K562 (cell line): ENCODE data around the gene RYR1. TPM values are rescaled to one million over a fixed set of nuclear protein-coding genes. Genes with fewer than 3 reads are reported as not detected.
A peak's percentile ranks its signal among the peaks of the same experiment; 100 is the strongest.

Source experiments
- E2F1 ChIP-seq: sonication (generic); formaldehyde crosslinking; IDR thresholded peaks from 2 replicates; pipeline ENCODE4 v1.8.1; 2023; ENCODE audit warnings: mild to moderate bottlenecking, missing genetic modification reagents, moderate library complexity
- HDAC2 ChIP-seq: fragments of 450-650 bp; IDR thresholded peaks from 2 replicates; pipeline ENCODE4 v1.6.1; 2016; ENCODE audit warnings: mild to moderate bottlenecking
- HOMEZ ChIP-seq: fragments of 250-450 bp; sonication (Bioruptor Pico); IDR thresholded peaks from 2 replicates; pipeline ENCODE4 v1.4.0; 2020; ENCODE audit warnings: mild to moderate bottlenecking, moderate library complexity
- KHSRP ChIP-seq: fragments of 450-650 bp; IDR thresholded peaks from 2 replicates; pipeline ENCODE4 v1.6.1; 2017
- KLF16 ChIP-seq: IDR thresholded peaks from 2 replicates; pipeline ENCODE4 v1.6.1; 2016; ENCODE audit warnings: antibody characterized with exemption
- MAFK ChIP-seq: IDR thresholded peaks from 2 replicates; pipeline ENCODE4 v1.6.1; 2011; ENCODE audit warnings: low read length, improper control_type of control experiment
- MEF2A ChIP-seq: IDR thresholded peaks from 2 replicates; pipeline ENCODE4 v1.6.1; 2011; ENCODE audit warnings: low read depth, mild to moderate bottlenecking, low read length, moderate library complexity; ENCODE audit not compliant: control insufficient read depth
- MLLT1 ChIP-seq, 2 experiments: fragments of 450-650 bp; IDR thresholded peaks; 2 replicates each; pipeline ENCODE4 v1.6.1; 2016
- RAD21 ChIP-seq, 2 experiments: fragments of 250-450 bp in 1 of 2; fragments of 450-650 bp in 1 of 2; sonication (Bioruptor Pico) in 1 of 2; formaldehyde crosslinking in 1 of 2; IDR thresholded peaks in 1 of 2; conservative IDR thresholded peaks in 1 of 2; 2 replicates each; pipeline versions ENCODE4 v1.4.0 to v1.8.0; 2020 to 2022; ENCODE audit warnings: mild to moderate bottlenecking in 2 of 2, moderate library complexity in 1 of 2
- SMAD2 ChIP-seq: fragments of 150-350 bp; IDR thresholded peaks from 2 replicates; pipeline ENCODE4 v1.6.1; 2014; ENCODE audit warnings: low read depth, mild to moderate bottlenecking, low read length
- ZBTB9 ChIP-seq: fragments of 450-650 bp; formaldehyde crosslinking; IDR thresholded peaks from 2 replicates; pipeline ENCODE4 v1.4.0; 2020; ENCODE audit warnings: mild to moderate bottlenecking, moderate library complexity
- ZKSCAN3 ChIP-seq: fragments of 250-450 bp; sonication (Bioruptor Pico); IDR thresholded peaks from 2 replicates; pipeline ENCODE4 v1.4.0; 2020
- ZNF140 ChIP-seq: fragments of 250-450 bp; sonication (Bioruptor Pico); IDR thresholded peaks from 2 replicates; pipeline ENCODE4 v1.8.0; 2021; ENCODE audit warnings: moderate library complexity, mild to moderate bottlenecking, inconsistent platforms
- ZNF347 ChIP-seq: fragments of 450-650 bp; formaldehyde crosslinking; IDR thresholded peaks from 2 replicates; pipeline ENCODE4 v1.4.0; 2020; ENCODE audit warnings: low read depth, mild to moderate bottlenecking, moderate library complexity
- ZNF586 ChIP-seq: fragments of 450-650 bp; formaldehyde crosslinking; conservative IDR thresholded peaks from 2 replicates; pipeline ENCODE4 v1.4.0; 2020; ENCODE audit warnings: mild to moderate bottlenecking, moderate library complexity
- ZNF695 ChIP-seq: fragments of 450-650 bp; formaldehyde crosslinking; IDR thresholded peaks from 2 replicates; pipeline ENCODE4 v1.4.0; 2020; ENCODE audit warnings: mild to moderate bottlenecking, moderate library complexity
- polyA plus RNA-seq, 8 experiments: library from polyadenylated mRNA; depleted of rRNA in 4 of 8; stranded (reverse) in 5 of 8; unstranded in 3 of 8; fragments of >200 nt; fragmentation: Nextera tagmentation in 2 of 8; fragmentation: Illumina TruSeq in 1 of 8; extraction: Ambion mirVana in 2 of 8; extraction: Trizol in 1 of 8; gene quantifications; 2 replicates each; pipeline versions ENCODE4 v1.2.1 to v1.2.3, GENCODE V29; 2011 to 2014; ENCODE audit warnings: inconsistent platforms in 1 of 8, missing spikeins in 1 of 8
- total RNA-seq, 7 experiments: library from RNA; depleted of rRNA in 6 of 7; stranded (reverse); fragments of >200 nt in 6 of 7; fragmentation: Illumina TruSeq in 2 of 7; extraction: Trizol in 2 of 7; gene quantifications; 2 replicates each; pipeline versions ENCODE4 v1.2.1 to v1.2.3, GENCODE V29; 2011 to 2021; ENCODE audit warnings: low replicate concordance in 1 of 7

The RYR1 gene
- total and polyA plus RNA-seq, 9 of the 15 experiments (the other 6 are each of a cell fraction or from before 2014, with no cell fraction given) = 0.11 to 7.4 (median 3.7) TPM

GRCh38 chr19:38449518-38449917 lies 16.0 kb downstream of the RYR1 start (continued):
- TF ChIP-seq MLLT1 (IDR thresholded peaks at IDR 0.05) = no peak
- TF ChIP-seq ZBTB9 (CRISPR knock-in tag) = no peak
- TF ChIP-seq E2F1 (CRISPR knock-in tag) = no peak
- no peak for TF ChIP-seq ZNF586 (CRISPR knock-in tag)
- no peak for TF ChIP-seq KHSRP
- TF ChIP-seq SMAD2 = no peak
- no peak for TF ChIP-seq RAD21 (CRISPR knock-in tag; conservative IDR thresholded peaks at IDR 0.05 in 1 of 2, IDR thresholded peaks at IDR 0.05 in 1 of 2)
- no peak for TF ChIP-seq ZNF140 (CRISPR knock-in tag)
- 0 out of 2 replicates have a peak, but pooled peaks have one; percentile 20 for TF ChIP-seq HDAC2
- TF ChIP-seq HOMEZ (CRISPR knock-in tag) = no peak
- TF ChIP-seq MAFK = no peak
- no peak for TF ChIP-seq KLF16
- TF ChIP-seq ZNF695 = no peak
- TF ChIP-seq ZNF347 (CRISPR knock-in tag) = no peak
- peak; percentile 52; the same call in 1 of the 2 replicates for TF ChIP-seq MEF2A
- no peak for TF ChIP-seq ZKSCAN3 (CRISPR knock-in tag)
